Measurements from ENCODE around the gene REX1BD. TPM values are rescaled to one million over a fixed set of nuclear protein-coding genes. Genes with fewer than 3 reads are reported as not detected.

REX1BD gene
- polyA plus RNA-seq, 1 donor from 2014 or later: 214 TPM

- Histone ChIP-seq H4K20me1 (ENCODE audit: insufficient read depth) (no peaks in the 10 kb centered on the region), H3K4me2 (ENCODE audit: low read length) (peak overlapping the region; percentile 35), H3K9me2 (ENCODE audit: insufficient read depth, low read length) (no peaks in the 10 kb centered on the region), H2AFZ (ENCODE audit: low read depth, low read length) (no peak overlapping the region), H3K9ac (ENCODE audit: low read length) (no peak overlapping the region), H3K27me3 (ENCODE audit: insufficient read depth, low read depth, low read length) (peaks cover 66% of the 10 kb centered on the region), H3K36me3 (ENCODE audit: insufficient read depth, low read length) (no peaks in the 10 kb centered on the region), H3K79me2 (replicated peaks; ENCODE audit: insufficient read depth, low read length) (no peaks in the 10 kb centered on the region), H3F3A (ENCODE audit: insufficient read depth, low read length, poor library complexity, severe bottlenecking) (no peaks in the 10 kb centered on the region), H3K4me3 (ENCODE audit: low read length) (peak overlapping the region; percentile 86), H3K27ac (ENCODE audit: low read length) (no peak overlapping the region), H3K9me3 (ENCODE audit: low read length) (no peaks in the 10 kb centered on the region)
- TF ChIP-seq POLR2AphosphoS5 (IDR thresholded peaks at IDR 0.05): no peak
- no peak for TF ChIP-seq CTCF (IDR thresholded peaks at IDR 0.05; ENCODE audit: poor library complexity, severe bottlenecking)
- no peak for TF ChIP-seq RAD21 (conservative IDR thresholded peaks at IDR 0.05)
- no peak for TF ChIP-seq EP300 (conservative IDR thresholded peaks at IDR 0.05; ENCODE audit: poor library complexity, severe bottlenecking)
- no peak for TF ChIP-seq TAF1 (IDR thresholded peaks at IDR 0.05; ENCODE audit: low read depth)
- no peak for TF ChIP-seq SMC3 (conservative IDR thresholded peaks at IDR 0.05; ENCODE audit: poor library complexity)
- TF ChIP-seq EZH2 (IDR thresholded peaks at IDR 0.05; ENCODE audit: borderline replicate concordance, insufficient read depth, low read length, poor library complexity, severe bottlenecking): no peak
- no peak for TF ChIP-seq REST (IDR thresholded peaks at IDR 0.05; ENCODE audit: borderline replicate concordance)
- no peak for TF ChIP-seq MXI1 (conservative IDR thresholded peaks at IDR 0.05; ENCODE audit: poor library complexity, severe bottlenecking)
Measured at GRCh38 chr19:18610556-18611326, 22.1 kb downstream of the REX1BD start.

GRCh38 chr19:18611327-18612050, 22.9 kb downstream of the REX1BD start:
- no peaks in the 10 kb centered on the region for H3F3A ChIP-seq (ENCODE audit: insufficient read depth, low read length, poor library complexity, severe bottlenecking)
- H3K4me2 ChIP-seq (ENCODE audit: low read length): peak overlapping the region; percentile 97
- H3K79me2 ChIP-seq (replicated peaks; ENCODE audit: insufficient read depth, low read length): no peaks in the 10 kb centered on the region
- H3K27me3 ChIP-seq (ENCODE audit: insufficient read depth, low read depth, low read length): peaks cover 60% of the 10 kb centered on the region
- H3K4me3 ChIP-seq (ENCODE audit: low read length): peak overlapping the region; percentile 86
- H3K9me3 ChIP-seq (ENCODE audit: low read length): no peaks in the 10 kb centered on the region
- H3K27ac ChIP-seq (ENCODE audit: low read length): no peak overlapping the region
- no peaks in the 10 kb centered on the region for H3K9me2 ChIP-seq (ENCODE audit: insufficient read depth, low read length)
- no peaks in the 10 kb centered on the region for H4K20me1 ChIP-seq (ENCODE audit: insufficient read depth)
- H2AFZ ChIP-seq (ENCODE audit: low read depth, low read length): no peak overlapping the region
- H3K36me3 ChIP-seq (ENCODE audit: insufficient read depth, low read length): no peaks in the 10 kb centered on the region
- TF ChIP-seq REST (IDR thresholded peaks at IDR 0.05; ENCODE audit: borderline replicate concordance): no peak
- TF ChIP-seq SMC3 (conservative IDR thresholded peaks at IDR 0.05; ENCODE audit: poor library complexity): no peak
- peak; percentile 49 for TF ChIP-seq POLR2AphosphoS5 (IDR thresholded peaks at IDR 0.05)
- H3K9ac ChIP-seq (ENCODE audit: low read length): peak overlapping the region; percentile 93
